GM18861 (cell line): ENCODE results near the gene TMCO1.
A peak's percentile ranks its signal among the peaks of the same experiment; 100 is the strongest.
"Not testable (repeated sequence)": the region's sequence is repeated elsewhere in the genome, so short reads cannot be mapped to it uniquely, and the experiment has no call there.

ENCODE experiments used
- ATAC-seq: cut with Tn5 transposase; IDR thresholded peaks from one replicate; pipeline ENCODE4 v1.9.1; 2021; ENCODE audit not compliant: unreplicated experiment

The TMCO1 gene

GRCh38 chr1:165688046-165688445 is 80.6 kb downstream of the TMCO1 start:
- ATAC-seq, result no peak

- ATAC-seq, result no peak
Observed at GRCh38 chr1:165686971-165687433, 81.7 kb downstream of the TMCO1 start.

DNA sequence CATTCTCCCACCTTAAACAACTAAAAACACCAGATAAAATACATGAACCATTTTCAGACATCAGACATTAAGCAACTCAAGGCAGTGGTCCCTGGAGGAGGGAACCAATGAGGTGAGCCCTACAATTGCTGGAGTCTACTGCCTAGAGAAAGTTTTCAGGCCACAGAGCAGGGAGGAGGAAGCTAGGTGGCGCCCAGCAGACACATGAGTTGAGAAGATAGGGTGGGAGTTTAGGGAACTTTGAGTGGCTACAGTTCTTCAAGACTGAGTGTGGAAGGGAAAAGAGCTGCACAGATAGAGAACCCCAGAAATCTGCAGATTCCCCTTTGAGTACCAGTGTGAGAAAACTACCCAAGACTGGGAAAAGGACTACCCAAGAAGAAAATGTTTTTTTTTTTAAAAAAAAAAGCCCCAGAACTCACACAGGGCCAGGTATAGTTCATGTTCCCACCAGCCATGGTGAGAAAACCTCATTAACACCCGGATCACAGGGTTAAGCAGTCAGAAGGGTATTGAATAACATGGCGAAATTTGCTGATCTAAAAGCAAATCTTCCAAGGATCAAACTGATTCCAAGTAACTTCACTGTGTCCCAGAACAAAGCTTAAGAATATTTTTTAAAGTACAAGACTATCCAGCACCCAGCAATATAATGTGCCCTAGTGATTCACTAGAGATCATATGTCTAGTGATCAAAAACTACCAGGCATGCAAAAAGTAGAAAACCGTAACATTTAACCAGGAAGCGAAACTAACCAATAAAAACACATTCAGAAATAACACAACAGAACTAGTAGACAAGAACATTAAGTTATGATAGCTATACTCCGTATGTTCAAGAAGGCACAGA is 82.3 kb downstream of the TMCO1 start:
- ATAC-seq, result peak; percentile 77

- no peak for ATAC-seq
Observed at GRCh38 chr1:165683848-165684485, 84.7 kb downstream of the TMCO1 start.

- not testable (repeated sequence) for ATAC-seq
Observed at GRCh38 chr1:165680773-165681172, 87.9 kb downstream of the TMCO1 start.

GRCh38 chr1:165680303-165680702 is 88.4 kb downstream of the TMCO1 start:
- ATAC-seq, result no peak

GRCh38 chr1:165679282-165680036 is 89.2 kb downstream of the TMCO1 start:
- ATAC-seq, result no peak

GRCh38 chr1:165678509-165678908 is 90.2 kb downstream of the TMCO1 start:
- no peak for ATAC-seq
